Activated CD4-positive, CD25-positive, alpha-beta regulatory T cell treated with anti-CD3 and anti-CD28 coated beads, Interleukin-2, amount 50 U/mL, for 72 hours (primary cell): ENCODE data around the gene LAMA3.

Experiments
- DNase-seq: peaks from one replicate; pipeline ENCODE4 v3.0.0; 2021

The LAMA3 gene

DNA sequence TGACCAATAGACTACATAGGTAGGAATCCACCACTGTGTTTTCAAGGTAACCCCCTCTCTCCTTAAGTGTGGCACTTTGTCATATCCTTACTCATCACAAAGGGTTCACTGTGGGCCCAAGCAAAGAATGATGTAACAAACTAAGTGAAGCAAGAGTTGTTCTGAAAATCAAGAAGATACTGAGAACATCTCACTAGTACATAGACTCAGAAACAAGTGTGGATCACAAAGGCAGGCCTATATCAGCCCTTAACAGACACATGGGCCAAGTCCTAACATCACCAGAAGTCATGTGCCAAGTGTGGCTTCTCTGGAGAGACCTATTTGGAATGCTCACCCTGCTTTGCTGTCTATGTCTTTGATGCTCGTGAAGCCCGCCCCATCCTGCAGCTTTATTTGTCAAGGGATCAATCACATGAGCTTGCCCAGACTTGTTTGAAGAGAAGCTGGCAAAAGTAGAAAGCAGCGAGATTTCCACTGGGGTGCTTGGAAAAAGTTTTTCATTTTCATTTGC, 194.1 kb downstream of the LAMA3 start:
- no peak for DNase-seq

GRCh38 chr18:23884681-23885375, 195.6 kb downstream of the LAMA3 start:
- no peak for DNase-seq

- DNase-seq, result no peak
These were observed 196.5 kb downstream of the LAMA3 start for GRCh38 chr18:23885750-23886149.

DNA sequence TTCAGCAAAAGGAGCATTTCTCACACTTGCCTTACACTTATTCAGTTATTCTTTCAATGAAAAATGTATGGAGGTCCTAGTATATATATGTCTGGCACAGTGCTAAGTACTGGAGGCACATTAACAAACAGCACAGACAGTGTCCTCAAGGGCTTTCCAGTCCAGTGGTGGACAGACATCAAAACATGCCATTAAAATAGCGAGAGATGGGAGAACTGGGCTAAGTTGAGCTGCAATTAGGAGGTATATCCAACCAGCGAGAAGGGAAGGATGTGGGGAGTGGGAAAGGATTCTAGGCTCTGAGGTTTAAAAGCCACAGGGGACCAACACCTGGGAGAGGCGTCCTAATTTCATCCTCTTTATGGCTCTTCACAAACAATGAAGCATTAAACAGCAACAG, 197.8 kb downstream of the LAMA3 start:
- no peak for DNase-seq

DNA sequence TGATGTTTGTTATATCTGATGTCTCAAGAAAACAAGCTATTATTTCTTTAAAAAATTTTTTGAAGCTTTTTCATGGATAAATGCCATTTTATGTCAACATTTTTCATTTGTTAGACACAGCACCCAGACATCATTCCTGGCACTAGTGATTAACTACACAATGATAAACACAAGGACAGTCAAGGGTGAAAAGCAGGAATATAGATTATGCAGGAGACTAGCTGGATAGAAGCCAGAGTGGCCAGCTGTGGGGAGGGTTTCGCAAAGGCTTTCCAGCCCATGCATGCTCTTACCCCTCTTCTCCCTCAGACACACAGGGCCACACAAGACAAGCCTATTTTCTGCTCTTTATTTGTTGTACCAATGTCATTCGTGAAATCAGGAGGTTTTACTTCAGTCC, 198.2 kb downstream of the LAMA3 start:
- no peak for DNase-seq

DNA sequence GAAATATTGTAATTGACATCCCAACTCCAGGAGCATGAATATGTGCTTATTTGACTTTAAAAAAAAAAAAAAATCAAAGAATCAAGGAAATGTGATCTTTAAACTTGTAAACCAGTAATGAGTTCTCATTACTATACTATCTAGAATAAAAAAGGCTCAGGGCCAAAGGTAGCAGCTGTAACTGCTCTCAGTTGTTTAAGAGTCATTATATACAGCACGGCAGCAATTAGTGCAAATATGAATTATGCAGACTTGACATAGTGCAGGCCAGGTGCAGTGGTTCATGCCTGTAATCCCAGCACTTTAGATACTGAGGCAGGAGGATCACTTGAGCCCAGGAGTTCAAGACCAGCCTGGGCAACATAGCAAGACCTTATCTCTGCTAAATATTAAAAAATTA, 199.6 kb downstream of the LAMA3 start:
- DNase-seq, result no peak

GRCh38 chr18:23889907-23890306, 200.7 kb downstream of the LAMA3 start:
- DNase-seq, result no peak

GRCh38 chr18:23890589-23890988, 201.3 kb downstream of the LAMA3 start:
- DNase-seq, result no peak

- DNase-seq, result no peak
These were observed 204.4 kb downstream of the LAMA3 start for GRCh38 chr18:23893653-23894052.

GRCh38 chr18:23894661-23895175, 205.5 kb downstream of the LAMA3 start:
- no peak for DNase-seq

DNA sequence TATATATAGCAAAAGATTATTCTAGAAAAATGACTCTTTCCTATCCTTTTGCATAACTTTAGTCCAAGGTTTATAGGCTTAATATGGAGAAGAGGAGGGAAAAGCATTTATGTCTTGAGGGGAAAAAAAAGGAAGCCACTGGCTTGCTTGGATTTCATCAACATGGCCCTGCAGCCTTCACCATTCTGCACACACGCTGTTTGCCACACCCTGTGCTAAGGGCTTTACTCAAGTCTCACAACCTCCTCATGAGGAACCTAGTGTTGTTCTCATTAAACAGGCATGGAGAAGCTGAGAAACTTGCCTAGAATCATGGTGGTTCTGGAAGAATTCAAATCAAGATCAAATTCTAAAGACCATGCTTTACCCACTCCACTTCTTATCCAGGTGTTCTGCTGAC, 208.0 kb downstream of the LAMA3 start:
- DNase-seq, result no peak

DNA sequence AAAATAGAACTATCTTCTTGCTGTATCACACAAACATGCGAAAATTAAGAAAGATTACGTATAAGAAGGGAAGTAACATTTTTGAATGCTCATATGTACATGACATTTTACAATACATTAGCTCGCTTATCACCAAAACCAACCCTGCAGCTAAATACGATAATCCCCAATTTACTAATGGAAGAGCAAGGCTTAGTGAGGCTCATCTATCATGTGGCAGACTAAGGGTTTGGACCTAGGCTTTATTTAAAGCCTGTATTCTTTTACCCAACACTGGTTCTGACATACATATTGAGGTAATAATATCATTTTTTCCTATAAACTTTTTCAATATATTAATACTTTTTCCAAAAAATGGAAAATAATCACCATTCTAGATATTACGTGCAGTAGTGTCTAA, 208.5 kb downstream of the LAMA3 start:
- no peak for DNase-seq

DNA sequence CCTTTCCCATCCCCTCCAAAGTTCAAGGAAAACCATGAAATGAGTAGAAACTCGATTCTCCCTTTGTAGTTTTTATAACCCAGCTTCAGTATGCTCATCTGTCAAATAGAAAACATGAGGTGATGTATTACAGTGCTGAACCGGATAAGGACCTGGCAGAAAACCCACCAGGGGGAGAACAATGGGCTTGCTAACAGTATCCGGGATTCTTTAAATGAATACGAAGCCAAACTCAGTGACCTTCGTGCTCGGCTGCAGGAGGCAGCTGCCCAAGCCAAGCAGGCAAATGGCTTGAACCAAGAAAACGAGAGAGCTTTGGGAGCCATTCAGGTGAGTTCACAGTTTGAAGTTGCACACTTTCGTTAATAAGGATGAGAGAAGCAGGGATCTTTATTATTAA, 211.7 kb downstream of the LAMA3 start:
- DNase-seq, result no peak

GRCh38 chr18:23902396-23902795, 213.1 kb downstream of the LAMA3 start:
- no peak for DNase-seq

GRCh38 chr18:23903971-23904370, 214.7 kb downstream of the LAMA3 start:
- no peak for DNase-seq

DNA sequence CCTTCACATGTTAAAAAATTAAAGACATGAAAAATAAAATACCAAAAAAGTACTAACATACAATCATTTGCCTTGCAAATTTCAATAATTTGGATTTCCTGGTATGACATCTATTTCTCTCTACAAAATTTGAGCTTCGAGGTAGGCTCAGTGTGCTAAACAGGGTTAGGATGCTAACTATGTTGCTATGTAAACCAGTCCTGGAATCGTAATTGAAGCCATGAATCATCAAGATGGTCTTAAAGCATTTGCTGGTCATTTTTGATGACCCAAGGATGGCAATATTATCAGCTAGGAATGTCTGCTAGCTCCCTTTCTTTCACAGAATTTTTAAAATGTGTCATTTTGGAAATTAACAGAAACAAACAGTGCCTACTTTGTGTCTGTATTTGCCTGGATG, 217.4 kb downstream of the LAMA3 start:
- no peak for DNase-seq

GRCh38 chr18:23908827-23909226, 219.6 kb downstream of the LAMA3 start:
- DNase-seq, result no peak

GRCh38 chr18:23910032-23910431, 220.8 kb downstream of the LAMA3 start:
- DNase-seq, result no peak

DNA sequence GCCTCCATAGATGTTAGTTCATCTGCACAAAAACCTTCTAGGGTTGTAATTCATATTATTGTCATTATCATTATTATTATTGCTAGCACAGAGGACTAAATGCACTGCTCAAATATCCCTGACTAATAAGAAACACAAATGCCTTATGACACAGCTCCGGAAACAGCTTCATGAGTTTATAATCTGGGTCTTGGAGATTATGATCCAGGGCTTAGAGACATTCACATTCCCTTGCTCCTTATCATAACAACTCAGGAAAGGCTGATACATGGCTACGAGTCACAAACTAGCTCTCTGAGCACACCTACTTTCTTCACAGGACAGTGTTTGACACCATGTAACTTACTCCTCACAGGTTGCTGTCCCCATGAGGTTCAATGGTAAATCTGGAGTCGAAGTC, 223.1 kb downstream of the LAMA3 start:
- DNase-seq, result no peak

GRCh38 chr18:23916338-23916737, 227.1 kb downstream of the LAMA3 start:
- DNase-seq, result no peak

- peak; percentile 78 for DNase-seq
These were observed 229.3 kb downstream of the LAMA3 start for GRCh38 chr18:23918395-23919032.

DNA sequence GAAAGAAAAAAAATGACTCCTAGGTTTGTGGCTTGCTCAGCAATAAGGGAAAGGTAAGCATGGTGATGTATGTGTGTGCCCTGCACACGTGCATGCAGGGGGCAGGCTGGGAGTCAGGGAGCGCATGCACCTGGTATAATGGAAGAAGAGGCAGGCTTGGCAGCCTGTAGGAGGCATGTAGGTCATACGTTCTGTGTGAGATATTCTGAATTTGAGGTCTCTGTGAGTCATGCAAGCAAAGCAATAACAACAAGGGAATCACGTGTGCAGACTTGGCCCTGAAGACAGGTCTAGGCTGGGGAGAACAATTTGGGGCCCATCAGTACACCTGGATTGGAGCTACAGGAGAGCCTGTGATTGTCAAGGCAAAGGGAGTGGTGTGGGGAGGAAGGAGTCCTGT, 230.8 kb downstream of the LAMA3 start:
- DNase-seq, result no peak

- no peak for DNase-seq
These were observed 232.5 kb downstream of the LAMA3 start for GRCh38 chr18:23921716-23922285.

DNA sequence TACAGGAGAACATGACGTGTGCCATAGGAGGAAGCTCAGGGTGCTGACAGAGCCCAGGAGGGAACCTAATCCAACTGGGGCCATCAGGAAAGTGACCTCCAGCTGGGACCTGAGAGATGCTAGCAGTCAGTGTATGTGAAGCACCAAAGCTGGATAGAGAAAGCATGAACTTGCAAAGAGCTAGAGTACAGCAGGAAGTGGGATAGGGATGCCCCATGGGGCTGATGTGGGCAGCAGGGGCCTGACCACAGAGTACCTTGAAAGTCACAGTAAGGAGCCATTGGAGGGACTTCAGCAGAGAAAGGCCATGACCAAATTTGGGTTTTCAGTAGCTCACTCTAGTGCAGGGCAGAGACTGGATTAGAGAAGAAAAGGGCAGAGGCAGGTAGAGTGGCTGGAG, 233.7 kb downstream of the LAMA3 start:
- DNase-seq, result no peak
